GM23338 (cell line): ENCODE results near the gene ACTR2. TPM values are rescaled to one million over a fixed set of nuclear protein-coding genes. Genes with fewer than 3 reads are reported as not detected.

Source experiments
- ATAC-seq: fragments of 200-7000 bp; cut with Tn5 transposase; 3 replicates; pipeline ENCODE4 v1.9.1; 2020
- DNase-seq: peaks from one replicate; pipeline ENCODE4 v3.0.0-alpha.2; 2015; ENCODE audit warnings: low spot score
- H2AFZ ChIP-seq: fragments of 200-600 bp; sonication (generic); 2 replicates; pipeline ENCODE4 v1.8.0; 2016; ENCODE audit warnings: antibody characterized with exemption, mild to moderate bottlenecking, moderate library complexity
- H3F3A ChIP-seq: fragments of 200-600 bp; sonication (generic); replicated peaks from 2 replicates; pipeline ENCODE4 v1.8.0; 2017; ENCODE audit warnings: antibody characterized with exemption, mixed run types, low read depth
- H3K27ac ChIP-seq: fragments of 200-600 bp; sonication (generic); 2 replicates; pipeline ENCODE4 v1.6.1; 2016; ENCODE audit warnings: low read depth
- H3K27me3 ChIP-seq: fragments of 200-600 bp; sonication (generic); 2 replicates; pipeline ENCODE4 v1.8.0; 2016; ENCODE audit warnings: mild to moderate bottlenecking, mixed run types, moderate library complexity; ENCODE audit not compliant: insufficient read depth
- H3K36me3 ChIP-seq: fragments of 200-600 bp; sonication (generic); 2 replicates; pipeline ENCODE4 v1.8.0; 2016; ENCODE audit warnings: mild to moderate bottlenecking; ENCODE audit not compliant: insufficient read depth
- H3K4me1 ChIP-seq: fragments of 200-600 bp; sonication (generic); 2 replicates; pipeline ENCODE4 v1.8.0; 2016; ENCODE audit warnings: mild to moderate bottlenecking, moderate library complexity; ENCODE audit not compliant: insufficient read depth
- H3K4me2 ChIP-seq: fragments of 200-600 bp; sonication (generic); 2 replicates; pipeline ENCODE4 v1.7.1; 2017; ENCODE audit warnings: mixed run types
- H3K4me3 ChIP-seq: fragments of 200-600 bp; sonication (generic); 2 replicates; pipeline ENCODE4 v1.6.1; 2016; ENCODE audit warnings: mixed run types
- H3K79me2 ChIP-seq: fragments of 200-600 bp; sonication (generic); replicated peaks from 2 replicates; pipeline ENCODE4 v1.8.0; 2017; ENCODE audit warnings: mild to moderate bottlenecking; ENCODE audit not compliant: insufficient read depth
- H3K9me2 ChIP-seq: fragments of 200-600 bp; sonication (generic); 2 replicates; pipeline ENCODE4 v1.8.0; 2017; ENCODE audit not compliant: insufficient read depth
- H4K20me1 ChIP-seq: fragments of 200-600 bp; sonication (generic); replicated peaks from 2 replicates; pipeline ENCODE4 v1.8.0; 2017; ENCODE audit warnings: mild to moderate bottlenecking; ENCODE audit not compliant: insufficient read depth
- H3K27ac Mint-ChIP-seq: 2 replicates; pipeline ENCODE4 v1.8.0; 2020; ENCODE audit warnings: inconsistent platforms, mild to moderate bottlenecking, moderate library complexity, mixed read lengths
- H3K27me3 Mint-ChIP-seq: 3 replicates; pipeline ENCODE4 v1.8.0; 2022; ENCODE audit warnings: low read depth, mild to moderate bottlenecking, moderate library complexity, mixed read lengths, inconsistent platforms; ENCODE audit not compliant: insufficient read depth, poor library complexity
- H3K36me3 Mint-ChIP-seq: 3 replicates; pipeline ENCODE4 v1.8.0; 2021; ENCODE audit warnings: low read depth, mild to moderate bottlenecking, inconsistent platforms, moderate library complexity, mixed read lengths
- H3K4me1 Mint-ChIP-seq: 3 replicates; pipeline ENCODE4 v1.8.0; 2020; ENCODE audit warnings: mild to moderate bottlenecking, inconsistent platforms, mixed read lengths
- H3K4me3 Mint-ChIP-seq: 3 replicates; pipeline ENCODE4 v1.8.0; 2021; ENCODE audit warnings: moderate library complexity, mild to moderate bottlenecking, inconsistent platforms, mixed read lengths
- H3K9me3 Mint-ChIP-seq: 3 replicates; pipeline ENCODE4 v1.8.0; 2020; ENCODE audit warnings: moderate library complexity, mild to moderate bottlenecking, inconsistent platforms, mixed read lengths
- CREB1 ChIP-seq: fragments of 250-450 bp; sonication (Bioruptor Pico); IDR thresholded peaks from 2 replicates; pipeline ENCODE4 v1.5.0; 2020; ENCODE audit warnings: low read depth, mild to moderate bottlenecking, moderate library complexity
- CTCF ChIP-seq, 2 experiments: fragments of 200-600 bp in 1 of 2; sonication (generic) in 1 of 2; conservative IDR thresholded peaks; 2 replicates each; pipeline versions ENCODE4 v1.5.1 to v1.6.1; 2016 to 2017; ENCODE audit warnings: antibody characterized with exemption in 2 of 2, low read depth in 2 of 2, mild to moderate bottlenecking in 2 of 2, moderate library complexity in 1 of 2
- ETS1 ChIP-seq: IDR thresholded peaks from 2 replicates; pipeline ENCODE4 v1.6.1; 2016; ENCODE audit warnings: antibody characterized with exemption
- EZH2 ChIP-seq: fragments of 200-600 bp; sonication (generic); IDR thresholded peaks from one replicate; pipeline ENCODE4 v1.8.0; 2017; ENCODE audit warnings: antibody characterized with exemption, mild to moderate bottlenecking, low read depth; ENCODE audit not compliant: unreplicated experiment
- EZH2phosphoT487 ChIP-seq: fragments of 200-600 bp; sonication (generic); IDR thresholded peaks from one replicate; pipeline ENCODE4 v1.8.1; 2018; ENCODE audit warnings: antibody characterized with exemption; ENCODE audit not compliant: unreplicated experiment
- JUNB ChIP-seq: IDR thresholded peaks from one replicate; pipeline ENCODE4 v1.6.1; 2016; ENCODE audit warnings: antibody characterized with exemption; ENCODE audit not compliant: unreplicated experiment
- NANOG ChIP-seq: IDR thresholded peaks from 2 replicates; pipeline ENCODE4 v1.6.1; 2016; ENCODE audit warnings: antibody characterized with exemption, borderline replicate concordance
- POLR2AphosphoS5 ChIP-seq: IDR thresholded peaks from 2 replicates; pipeline ENCODE4 v1.6.1; 2016; ENCODE audit warnings: antibody characterized with exemption, low read depth
- REST ChIP-seq: IDR thresholded peaks from one replicate; pipeline ENCODE4 v1.6.1; 2018; ENCODE audit warnings: antibody characterized with exemption; ENCODE audit not compliant: unreplicated experiment
- STAT1 ChIP-seq: IDR thresholded peaks from one replicate; pipeline ENCODE4 v1.6.1; 2016; ENCODE audit warnings: antibody characterized with exemption; ENCODE audit not compliant: unreplicated experiment
- ZNF114 ChIP-seq: fragments of 250-450 bp; sonication (Bioruptor Pico); IDR thresholded peaks from 2 replicates; pipeline ENCODE4 v1.5.0; 2020; ENCODE audit warnings: mild to moderate bottlenecking, moderate library complexity
- ZNF331 ChIP-seq: fragments of 250-450 bp; sonication (Bioruptor Pico); IDR thresholded peaks from 2 replicates; pipeline ENCODE4 v1.5.0; 2020; ENCODE audit warnings: low read depth, mild to moderate bottlenecking, moderate library complexity
- ZNF462 ChIP-seq: fragments of 250-450 bp; sonication (Bioruptor Pico); IDR thresholded peaks from 2 replicates; pipeline ENCODE4 v1.5.0; 2020; ENCODE audit warnings: mild to moderate bottlenecking, moderate library complexity
- polyA plus RNA-seq: library from polyadenylated mRNA; unstranded; fragments of >200 nt; fragmentation: Nextera tagmentation; extraction: Ambion mirVana; gene quantifications from 2 replicates; pipeline ENCODE4 v1.2.1, GENCODE V29; 2016
- total RNA-seq: library from RNA; depleted of rRNA; stranded (reverse); fragments of >200 nt; shearing (Covaris generic); gene quantifications from 2 replicates; pipeline ENCODE4 v1.2.3, GENCODE V29; 2014

ACTR2 gene
- total and polyA plus RNA-seq, 2 experiments from 2014 or later = 73.6 to 87.6 TPM

- Histone ChIP-seq H3K27ac (no peak overlapping the region), H3F3A (no peaks in the 10 kb centered on the region), H4K20me1 (peaks cover 23% of the 10 kb centered on the region), H3K4me2 (no peak overlapping the region), H3K4me3 (no peak overlapping the region), H2AFZ (no peak overlapping the region), H3K36me3 (no peaks in the 10 kb centered on the region), H3K9me2 (no peaks in the 10 kb centered on the region), H3K79me2 (no peaks in the 10 kb centered on the region; the same call in 1 of the 2 replicates), H3K27me3 (peaks cover 100% of the 10 kb centered on the region), H3K4me1 (peaks cover 4% of the 10 kb centered on the region; the same call in 1 of the 2 replicates)
- Mint-ChIP-seq H3K4me1 (peaks cover 17% of the 10 kb centered on the region), H3K27me3 (peaks cover 91% of the 10 kb centered on the region), H3K27ac (no peak overlapping the region), H3K4me3 (no peak overlapping the region), H3K9me3 (no peaks in the 10 kb centered on the region), H3K36me3 (peaks cover 6% of the 10 kb centered on the region; the same call in 2 of the 3 replicates)
- TF ChIP-seq ZNF331 (CRISPR knock-in tag) (no peak), REST (no peak), POLR2AphosphoS5 (no peak), ZNF114 (CRISPR knock-in tag) (no peak), EZH2 (no peak), CTCF (conservative IDR thresholded peaks at IDR 0.05; ENCODE audit: low read depth in 2 of 2) (no peak), JUNB (no peak), CREB1 (CRISPR knock-in tag) (no peak), NANOG (no peak), ZNF462 (CRISPR knock-in tag) (no peak), EZH2phosphoT487 (no peak), STAT1 (no peak), ETS1 (no peak)
- DNase-seq (no peak), ATAC-seq (no peak)
Measured at GRCh38 chr2:65277791-65278483, 50.3 kb downstream of the ACTR2 start.
